ENCODE measurements around the gene RAI2.

GRCh38 chrX:17814059-17814458 lies 47.0 kb downstream of the RAI2 start:
- TF ChIP-seq TAF1 (IDR thresholded peaks at IDR 0.05; ENCODE audit: borderline replicate concordance, low read depth, low read length): no peak
- no peak for TF ChIP-seq POLR2AphosphoS5 (IDR thresholded peaks at IDR 0.05; ENCODE audit: low read depth, low read length)

All from GM12892 (cell line).